H1 (cell line): ENCODE measurements around the gene CELSR3.

Experiments
- ATF3 ChIP-seq: IDR thresholded peaks from 2 replicates; pipeline ENCODE4 v1.6.1; 2011; ENCODE audit warnings: low read depth, mild to moderate bottlenecking, low read length; ENCODE audit not compliant: insufficient read depth
- BACH1 ChIP-seq: IDR thresholded peaks from 2 replicates; pipeline ENCODE4 v1.6.1; 2012; ENCODE audit warnings: low read length, improper control_type of control experiment
- HDAC2 ChIP-seq, 2 experiments: fragments of 300-600 bp in 1 of 2; sonication (generic) in 1 of 2; IDR thresholded peaks; 2 replicates each; pipeline ENCODE4 v1.6.1; 2011 to 2012; ENCODE audit warnings: low read depth in 2 of 2, low read length in 2 of 2, mild to moderate bottlenecking in 2 of 2, moderate library complexity in 2 of 2, borderline replicate concordance in 1 of 2, inconsistent platforms in 1 of 2
- POLR2A ChIP-seq, 2 experiments: IDR thresholded peaks; 1 replicate in 1 of 2; 2 replicates in 1 of 2; pipeline ENCODE4 v1.6.1; 2011; ENCODE audit warnings: low read depth in 2 of 2, low read length in 2 of 2, mild to moderate bottlenecking in 2 of 2; ENCODE audit errors: control extremely low read depth in 1 of 2
- POLR2AphosphoS5 ChIP-seq: IDR thresholded peaks from 2 replicates; pipeline ENCODE4 v1.6.1; 2011; ENCODE audit warnings: low read depth, low read length
- TBP ChIP-seq: IDR thresholded peaks from 2 replicates; pipeline ENCODE4 v1.6.1; 2011; ENCODE audit warnings: low read depth, low read length, improper control_type of control experiment
- TF ChIP-seq, protein P1 (sequence below), 3 experiments: IDR thresholded peaks; 1 replicate in 2 of 3; 2 replicates in 1 of 3; pipeline versions ENCODE4 v1.5.1 to v1.6.1; 2011; ENCODE audit warnings: low read length in 3 of 3, mild to moderate bottlenecking in 3 of 3, inconsistent platforms in 2 of 3, low read depth in 1 of 3, moderate library complexity in 1 of 3; ENCODE audit not compliant: insufficient read depth in 1 of 3; ENCODE audit errors: control extremely low read depth in 1 of 3
- TF ChIP-seq, protein P2 (sequence below): IDR thresholded peaks from 2 replicates; pipeline ENCODE4 v1.6.1; 2012; ENCODE audit warnings: inconsistent platforms

DNA sequence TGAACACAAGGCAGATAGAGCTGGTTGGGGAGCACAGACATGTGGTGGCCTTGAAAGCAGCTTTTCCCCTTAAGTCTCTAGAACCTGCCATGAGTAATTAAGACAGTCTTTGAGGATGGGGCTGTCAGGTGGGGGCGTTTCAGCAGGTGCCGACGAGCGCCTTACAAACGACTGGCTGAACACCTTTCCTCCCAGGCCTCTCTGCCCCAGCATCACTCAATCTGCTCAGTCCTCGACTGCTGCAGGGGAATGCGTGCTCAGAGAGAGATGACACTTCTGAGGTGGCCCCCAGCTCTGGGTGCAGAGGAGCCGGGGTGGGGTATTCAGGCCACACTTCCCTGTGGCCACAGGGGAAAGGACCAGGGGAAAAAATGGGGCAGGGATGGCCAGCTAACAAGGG lies 31.1 kb upstream of the CELSR3 start:
- TF ChIP-seq POLR2AphosphoS5: no peak
- TF ChIP-seq, protein P1, sequence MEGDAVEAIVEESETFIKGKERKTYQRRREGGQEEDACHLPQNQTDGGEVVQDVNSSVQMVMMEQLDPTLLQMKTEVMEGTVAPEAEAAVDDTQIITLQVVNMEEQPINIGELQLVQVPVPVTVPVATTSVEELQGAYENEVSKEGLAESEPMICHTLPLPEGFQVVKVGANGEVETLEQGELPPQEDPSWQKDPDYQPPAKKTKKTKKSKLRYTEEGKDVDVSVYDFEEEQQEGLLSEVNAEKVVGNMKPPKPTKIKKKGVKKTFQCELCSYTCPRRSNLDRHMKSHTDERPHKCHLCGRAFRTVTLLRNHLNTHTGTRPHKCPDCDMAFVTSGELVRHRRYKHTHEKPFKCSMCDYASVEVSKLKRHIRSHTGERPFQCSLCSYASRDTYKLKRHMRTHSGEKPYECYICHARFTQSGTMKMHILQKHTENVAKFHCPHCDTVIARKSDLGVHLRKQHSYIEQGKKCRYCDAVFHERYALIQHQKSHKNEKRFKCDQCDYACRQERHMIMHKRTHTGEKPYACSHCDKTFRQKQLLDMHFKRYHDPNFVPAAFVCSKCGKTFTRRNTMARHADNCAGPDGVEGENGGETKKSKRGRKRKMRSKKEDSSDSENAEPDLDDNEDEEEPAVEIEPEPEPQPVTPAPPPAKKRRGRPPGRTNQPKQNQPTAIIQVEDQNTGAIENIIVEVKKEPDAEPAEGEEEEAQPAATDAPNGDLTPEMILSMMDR (IDR thresholded peaks at IDR 0.05; ENCODE audit: control extremely low read depth in 1 of 3, insufficient read depth in 1 of 3, low read depth in 1 of 3, low read length in 3 of 3): no peak
- TF ChIP-seq, protein P2, sequence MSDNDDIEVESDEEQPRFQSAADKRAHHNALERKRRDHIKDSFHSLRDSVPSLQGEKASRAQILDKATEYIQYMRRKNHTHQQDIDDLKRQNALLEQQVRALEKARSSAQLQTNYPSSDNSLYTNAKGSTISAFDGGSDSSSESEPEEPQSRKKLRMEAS: no peak
- no peak for TF ChIP-seq POLR2A (IDR thresholded peaks at IDR 0.05; ENCODE audit: control extremely low read depth in 1 of 2, low read depth in 2 of 2, low read length in 2 of 2)
- TF ChIP-seq BACH1: no peak
- TF ChIP-seq ATF3: no peak
- no peak for TF ChIP-seq TBP
- TF ChIP-seq HDAC2 (IDR thresholded peaks at IDR 0.05; ENCODE audit: borderline replicate concordance in 1 of 2, low read depth in 2 of 2, low read length in 2 of 2): no peak
